ENCODE results near the gene TGM5. TPM values are rescaled to one million over a fixed set of nuclear protein-coding genes. Genes with fewer than 3 reads are reported as not detected.

The TGM5 gene
- total RNA-seq, 1 experiment from 2014 or later: not detected

DNA sequence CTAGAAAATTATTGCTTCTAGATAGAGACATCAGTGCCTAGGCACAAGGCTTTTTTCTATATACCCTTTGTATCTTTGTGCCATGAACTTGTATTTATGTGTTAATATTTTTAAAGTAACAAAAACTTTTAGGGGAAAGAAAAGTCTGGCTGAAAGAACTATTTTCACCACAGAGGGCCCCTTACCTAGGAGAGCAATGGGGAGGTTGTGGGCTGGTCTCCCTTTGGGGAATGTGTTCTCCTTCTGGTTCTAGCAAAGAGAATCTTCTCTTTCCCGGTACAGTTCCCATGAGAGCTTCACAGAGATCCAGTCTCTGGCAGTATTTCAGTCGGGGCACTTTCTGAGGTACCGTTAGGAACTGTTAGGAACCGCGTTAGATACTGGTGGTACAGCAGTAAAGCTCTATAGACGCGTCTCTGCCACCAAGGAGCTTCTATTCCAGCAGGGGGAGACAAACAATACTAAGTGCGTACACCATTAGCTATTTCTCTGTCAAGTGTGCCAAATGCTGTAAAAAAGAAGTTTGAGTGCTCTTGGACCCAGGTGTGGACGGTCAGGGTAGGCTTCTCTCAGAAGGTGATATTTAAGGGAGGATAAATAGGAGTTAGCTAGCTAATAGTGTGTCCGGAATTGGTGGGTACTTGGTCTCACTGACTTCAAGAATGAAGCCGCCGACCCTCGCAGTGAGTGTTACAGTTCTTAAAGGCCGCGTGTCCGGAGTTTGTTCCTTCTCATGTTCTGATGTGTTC lies 41.4 kb downstream of the TGM5 start:
- peak; percentile 82 for DNase-seq
- no peak overlapping the region for H3K4me3 ChIP-seq (ENCODE audit: insufficient read depth, low read depth, low read length)
- no peaks in the 10 kb centered on the region for H3K27me3 ChIP-seq (ENCODE audit: control insufficient read depth, insufficient read depth, low read length)
- H3K36me3 ChIP-seq (replicated peaks; ENCODE audit: control insufficient read depth, insufficient read depth, low read length): no peaks in the 10 kb centered on the region

DNA sequence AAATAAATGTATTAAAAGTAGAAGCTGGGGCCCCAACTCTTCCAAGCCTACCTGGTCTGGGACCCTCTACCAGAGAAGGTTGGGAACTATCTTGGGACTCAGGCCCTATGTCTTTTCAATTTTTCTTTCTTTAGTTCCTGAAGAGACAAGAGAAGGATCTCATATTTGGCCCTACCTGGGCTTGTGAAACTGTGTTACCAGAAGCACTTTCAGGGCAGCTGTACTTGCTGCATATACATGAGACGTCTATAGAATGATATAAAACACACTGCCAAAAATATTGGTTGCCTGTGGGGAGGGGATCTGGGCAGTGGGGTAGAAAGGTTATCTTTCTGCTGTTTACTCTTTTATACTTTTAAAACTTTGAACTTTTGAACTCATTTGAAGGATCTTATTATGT lies 45.3 kb downstream of the TGM5 start:
- no peak overlapping the region for H3K4me3 ChIP-seq (ENCODE audit: insufficient read depth, low read depth, low read length)
- DNase-seq: no peak
- no peaks in the 10 kb centered on the region for H3K27me3 ChIP-seq (ENCODE audit: control insufficient read depth, insufficient read depth, low read length)
- no peaks in the 10 kb centered on the region for H3K36me3 ChIP-seq (replicated peaks; ENCODE audit: control insufficient read depth, insufficient read depth, low read length)

GRCh38 chr15:43220991-43221403 lies 45.7 kb downstream of the TGM5 start, which contains the start of gene EPB42:
TSS of gene EPB42 (minus strand) at chr15:43221018. CDS start at chr15:43220825, 193 bp downstream.
- Histone ChIP-seq H3K36me3 (replicated peaks; ENCODE audit: control insufficient read depth, insufficient read depth, low read length) (no peaks in the 10 kb centered on the region), H3K27me3 (ENCODE audit: control insufficient read depth, insufficient read depth, low read length) (no peaks in the 10 kb centered on the region), H3K4me3 (ENCODE audit: insufficient read depth, low read depth, low read length) (no peak within 1 kb of the TSS)
- no peak for DNase-seq

DNA sequence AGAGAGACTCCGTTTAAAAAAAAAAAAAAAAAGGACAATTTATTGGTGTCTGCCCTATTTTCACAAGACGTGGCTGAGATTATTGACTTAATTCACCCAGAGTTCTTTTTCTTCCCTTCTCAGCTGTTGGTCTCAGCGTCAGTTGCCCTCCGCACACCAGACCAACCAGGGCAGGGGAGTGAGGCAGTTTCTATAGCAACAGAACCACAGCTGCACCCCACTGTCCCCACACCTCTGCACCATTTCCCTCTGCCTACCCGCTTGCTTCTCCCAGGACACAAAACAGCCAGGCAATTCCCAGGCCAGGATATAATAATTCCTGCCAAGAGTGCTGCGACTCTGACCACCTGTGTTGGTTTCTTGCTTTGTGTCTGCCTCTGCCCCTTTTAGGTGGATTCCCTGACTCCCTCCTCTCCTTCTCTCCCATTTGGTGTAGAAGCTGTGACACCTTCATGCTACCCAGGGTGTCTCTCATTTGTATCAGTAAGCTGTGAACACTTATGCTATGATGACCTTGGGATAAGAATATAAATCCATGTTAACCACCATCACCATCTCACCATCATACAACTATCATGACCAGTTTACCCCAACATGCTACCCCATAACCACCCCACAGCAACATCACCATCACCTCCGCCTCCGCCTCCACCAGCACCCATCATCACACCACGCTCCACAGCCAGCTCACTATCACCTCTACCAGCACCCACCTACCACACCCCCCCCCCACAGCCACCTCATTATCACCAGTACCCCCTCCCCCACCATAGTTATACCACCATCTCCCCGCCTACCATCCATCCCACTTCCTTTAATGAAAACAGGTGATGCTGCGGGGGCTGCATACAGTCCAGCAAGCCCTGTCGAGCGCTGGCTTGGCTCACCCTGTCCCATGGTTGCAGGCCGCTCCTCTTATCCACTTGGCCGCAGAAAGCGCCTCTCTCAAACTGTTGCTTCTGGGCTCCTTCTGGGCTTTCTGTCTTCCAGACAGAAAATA lies 46.5 kb downstream of the TGM5 start:
- H3K36me3 ChIP-seq (replicated peaks; ENCODE audit: control insufficient read depth, insufficient read depth, low read length): no peaks in the 10 kb centered on the region
- DNase-seq: peak; percentile 12
- no peak overlapping the region for H3K4me3 ChIP-seq (ENCODE audit: insufficient read depth, low read depth, low read length)
- no peaks in the 10 kb centered on the region for H3K27me3 ChIP-seq (ENCODE audit: control insufficient read depth, insufficient read depth, low read length)

GRCh38 chr15:43218908-43219706 lies 47.6 kb downstream of the TGM5 start:
- Histone ChIP-seq H3K36me3 (replicated peaks; ENCODE audit: control insufficient read depth, insufficient read depth, low read length) (no peaks in the 10 kb centered on the region), H3K27me3 (ENCODE audit: control insufficient read depth, insufficient read depth, low read length) (no peaks in the 10 kb centered on the region), H3K4me3 (ENCODE audit: insufficient read depth, low read depth, low read length) (no peak overlapping the region)
- DNase-seq: peak; percentile 89

DNA sequence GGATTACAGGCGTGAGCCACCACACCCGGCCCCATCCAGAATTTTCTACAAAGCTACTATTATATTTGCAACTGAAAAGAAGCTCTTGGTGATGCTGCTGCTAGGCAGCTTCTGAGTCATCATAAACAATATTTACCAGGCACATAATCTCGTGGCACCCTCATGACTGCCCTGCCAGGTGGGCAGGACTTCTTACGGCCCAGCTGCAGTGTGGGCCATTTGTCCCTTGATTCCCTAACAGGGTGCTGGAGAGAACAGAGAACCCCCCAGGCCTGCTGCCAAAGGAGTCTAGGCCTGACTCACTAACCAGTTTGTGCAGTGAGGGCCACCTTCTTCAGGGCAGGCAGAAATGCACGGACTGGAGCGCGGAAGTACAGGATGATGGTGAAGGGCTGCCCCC lies 50.8 kb downstream of the TGM5 start:
- Histone ChIP-seq H3K36me3 (replicated peaks; ENCODE audit: control insufficient read depth, insufficient read depth, low read length) (no peaks in the 10 kb centered on the region), H3K4me3 (ENCODE audit: insufficient read depth, low read depth, low read length) (no peak overlapping the region), H3K27me3 (ENCODE audit: control insufficient read depth, insufficient read depth, low read length) (no peaks in the 10 kb centered on the region)
- DNase-seq: no peak

- peak; percentile 29 for DNase-seq
- H3K27me3 ChIP-seq (ENCODE audit: control insufficient read depth, insufficient read depth, low read length): no peaks in the 10 kb centered on the region
- no peak overlapping the region for H3K4me3 ChIP-seq (ENCODE audit: insufficient read depth, low read depth, low read length)
- H3K36me3 ChIP-seq (replicated peaks; ENCODE audit: control insufficient read depth, insufficient read depth, low read length): no peaks in the 10 kb centered on the region
Measured at GRCh38 chr15:43214592-43215295, 52.0 kb downstream of the TGM5 start.

DNA sequence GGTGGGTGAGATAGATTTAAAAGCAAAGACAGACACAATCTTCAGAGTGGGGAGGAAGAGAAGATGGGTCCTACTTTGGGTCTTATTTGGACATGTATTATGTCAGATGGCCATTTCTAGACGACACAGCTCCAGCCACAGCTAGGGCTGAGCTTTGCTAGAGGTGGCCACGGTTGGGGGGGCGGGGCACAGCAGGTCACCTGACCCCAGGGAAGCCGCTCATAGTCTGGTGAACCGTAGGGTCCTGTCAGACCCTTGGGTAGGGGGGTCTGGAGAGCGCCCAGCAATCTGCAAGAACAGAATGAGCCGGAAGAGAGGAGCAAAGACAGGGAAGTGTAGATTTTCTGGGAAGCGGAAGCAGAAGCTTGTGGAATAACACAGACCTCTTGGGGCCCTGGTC lies 52.6 kb downstream of the TGM5 start:
- Histone ChIP-seq H3K4me3 (ENCODE audit: insufficient read depth, low read depth, low read length) (no peak overlapping the region), H3K36me3 (replicated peaks; ENCODE audit: control insufficient read depth, insufficient read depth, low read length) (no peaks in the 10 kb centered on the region)
- DNase-seq: peak; percentile 42

DNA sequence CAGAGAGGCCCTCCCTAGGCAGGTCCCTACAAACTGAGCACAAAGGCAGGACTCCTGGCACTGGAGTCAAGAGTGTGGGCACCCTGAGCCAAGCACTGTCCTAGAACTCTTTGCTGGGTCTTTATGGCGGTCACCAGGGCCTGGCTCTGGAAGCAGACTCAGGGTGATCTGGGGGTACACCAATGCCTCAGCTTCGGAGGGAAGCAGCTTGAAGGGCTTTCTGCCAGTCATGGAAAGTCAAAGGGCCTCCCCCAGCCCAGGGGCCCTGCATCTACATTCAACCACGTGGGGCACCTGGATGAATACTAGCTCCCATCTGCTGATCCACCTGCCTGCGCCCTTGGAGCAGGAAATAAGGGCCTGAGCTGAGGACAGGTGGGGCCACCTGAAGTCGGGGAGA lies 53.3 kb downstream of the TGM5 start:
- no peak for DNase-seq
- Histone ChIP-seq H3K4me3 (ENCODE audit: insufficient read depth, low read depth, low read length) (no peak overlapping the region), H3K27me3 (ENCODE audit: control insufficient read depth, insufficient read depth, low read length) (no peaks in the 10 kb centered on the region), H3K36me3 (replicated peaks; ENCODE audit: control insufficient read depth, insufficient read depth, low read length) (no peaks in the 10 kb centered on the region)

More for the DNA sequence above, 52.6 kb downstream of the TGM5 start:
- no peaks in the 10 kb centered on the region for H3K27me3 ChIP-seq (ENCODE audit: control insufficient read depth, insufficient read depth, low read length)

DNA sequence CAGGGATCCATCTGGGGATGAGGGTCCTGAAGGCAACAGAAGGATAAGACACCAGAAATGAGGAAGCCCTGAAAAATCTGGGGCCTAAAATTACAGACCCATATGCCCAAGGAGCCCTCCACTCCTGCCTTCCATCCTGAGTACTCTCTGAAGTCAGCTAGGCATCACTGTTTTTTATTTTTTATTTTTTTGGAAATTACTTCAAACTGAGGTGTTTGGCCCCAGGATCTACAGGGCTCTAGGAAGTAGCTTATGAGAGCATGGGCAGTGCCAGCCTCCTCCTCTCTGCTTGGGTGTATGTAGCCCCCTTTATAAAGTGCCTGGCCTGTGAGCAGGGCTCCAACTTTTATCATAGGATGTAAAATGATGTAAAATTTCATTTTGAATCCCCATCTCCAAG lies 53.8 kb downstream of the TGM5 start:
- no peaks in the 10 kb centered on the region for H3K27me3 ChIP-seq (ENCODE audit: control insufficient read depth, insufficient read depth, low read length)
- H3K36me3 ChIP-seq (replicated peaks; ENCODE audit: control insufficient read depth, insufficient read depth, low read length): no peaks in the 10 kb centered on the region
- no peak overlapping the region for H3K4me3 ChIP-seq (ENCODE audit: insufficient read depth, low read depth, low read length)
- DNase-seq: no peak

GRCh38 chr15:43212299-43212698 lies 54.4 kb downstream of the TGM5 start:
- no peaks in the 10 kb centered on the region for H3K27me3 ChIP-seq (ENCODE audit: control insufficient read depth, insufficient read depth, low read length)
- H3K4me3 ChIP-seq (ENCODE audit: insufficient read depth, low read depth, low read length): no peak overlapping the region
- DNase-seq: no peak
- no peaks in the 10 kb centered on the region for H3K36me3 ChIP-seq (replicated peaks; ENCODE audit: control insufficient read depth, insufficient read depth, low read length)

GRCh38 chr15:43211224-43211735 lies 55.4 kb downstream of the TGM5 start:
- no peak overlapping the region for H3K4me3 ChIP-seq (ENCODE audit: insufficient read depth, low read depth, low read length)
- DNase-seq: peak; percentile 15
- no peaks in the 10 kb centered on the region for H3K27me3 ChIP-seq (ENCODE audit: control insufficient read depth, insufficient read depth, low read length)
- H3K36me3 ChIP-seq (replicated peaks; ENCODE audit: control insufficient read depth, insufficient read depth, low read length): no peaks in the 10 kb centered on the region

- peak; percentile 27 for DNase-seq
- Histone ChIP-seq H3K4me3 (ENCODE audit: insufficient read depth, low read depth, low read length) (no peak overlapping the region), H3K27me3 (ENCODE audit: control insufficient read depth, insufficient read depth, low read length) (no peaks in the 10 kb centered on the region), H3K36me3 (replicated peaks; ENCODE audit: control insufficient read depth, insufficient read depth, low read length) (no peaks in the 10 kb centered on the region)
Measured at GRCh38 chr15:43210807-43211206, 55.9 kb downstream of the TGM5 start.
